HG03442 (cell line): ENCODE results near the gene GTF3C5.
A peak's percentile ranks its signal among the peaks of the same experiment; 100 is the strongest.
"Not testable (repeated sequence)": the region's sequence is repeated elsewhere in the genome, so short reads cannot be mapped to it uniquely, and the experiment has no call there.

Source experiments
- ATAC-seq: cut with Tn5 transposase; IDR thresholded peaks from one replicate; pipeline ENCODE4 v1.9.1; 2021; ENCODE audit warnings: mild to moderate bottlenecking, moderate library complexity; ENCODE audit not compliant: unreplicated experiment

The GTF3C5 gene, protein sequence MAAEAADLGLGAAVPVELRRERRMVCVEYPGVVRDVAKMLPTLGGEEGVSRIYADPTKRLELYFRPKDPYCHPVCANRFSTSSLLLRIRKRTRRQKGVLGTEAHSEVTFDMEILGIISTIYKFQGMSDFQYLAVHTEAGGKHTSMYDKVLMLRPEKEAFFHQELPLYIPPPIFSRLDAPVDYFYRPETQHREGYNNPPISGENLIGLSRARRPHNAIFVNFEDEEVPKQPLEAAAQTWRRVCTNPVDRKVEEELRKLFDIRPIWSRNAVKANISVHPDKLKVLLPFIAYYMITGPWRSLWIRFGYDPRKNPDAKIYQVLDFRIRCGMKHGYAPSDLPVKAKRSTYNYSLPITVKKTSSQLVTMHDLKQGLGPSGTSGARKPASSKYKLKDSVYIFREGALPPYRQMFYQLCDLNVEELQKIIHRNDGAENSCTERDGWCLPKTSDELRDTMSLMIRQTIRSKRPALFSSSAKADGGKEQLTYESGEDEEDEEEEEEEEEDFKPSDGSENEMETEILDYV

DNA sequence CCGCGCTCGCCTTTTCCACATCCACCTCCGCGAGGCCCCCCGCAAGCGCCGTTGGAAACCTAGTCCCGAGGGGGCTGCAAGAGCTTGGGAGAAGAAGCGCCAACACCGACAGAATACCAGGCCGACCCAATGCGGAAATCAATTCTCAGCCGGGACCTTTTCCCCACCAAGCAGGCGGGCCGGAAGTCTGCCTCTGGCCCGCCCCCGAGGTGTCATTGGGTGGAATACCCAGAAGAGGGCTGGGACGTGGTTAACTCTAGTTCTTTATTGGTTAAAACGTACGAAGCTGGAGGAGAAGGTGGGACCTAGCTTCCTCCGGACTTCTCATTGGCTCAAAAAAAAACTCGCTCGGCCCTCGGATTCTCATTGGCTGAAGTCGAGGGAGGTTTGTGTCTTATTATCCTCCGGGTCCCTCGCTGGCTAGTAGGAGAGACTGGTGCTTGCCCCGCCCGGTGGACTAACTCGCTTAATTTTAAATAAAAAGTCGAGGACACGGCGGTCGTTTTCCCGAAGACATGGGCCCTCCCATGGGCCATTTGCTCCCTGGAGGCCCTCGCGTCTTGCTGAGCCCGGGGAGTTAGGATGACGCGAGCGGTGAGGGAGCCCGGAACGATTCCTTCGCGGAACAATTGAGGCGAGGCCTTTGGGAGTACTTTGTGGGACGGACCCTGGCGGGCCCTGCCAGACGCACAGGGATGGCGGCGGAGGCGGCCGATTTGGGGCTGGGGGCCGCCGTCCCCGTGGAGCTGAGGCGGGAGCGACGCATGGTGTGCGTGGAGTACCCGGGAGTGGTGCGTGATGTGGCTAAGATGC lies at the start of gene GTF3C5:
TSS of gene GTF3C5 (plus strand) at position 681 of the 813 bp plus-strand sequence. CDS start at position 696, 15 bp downstream.
- ATAC-seq = peak; percentile 97

DNA sequence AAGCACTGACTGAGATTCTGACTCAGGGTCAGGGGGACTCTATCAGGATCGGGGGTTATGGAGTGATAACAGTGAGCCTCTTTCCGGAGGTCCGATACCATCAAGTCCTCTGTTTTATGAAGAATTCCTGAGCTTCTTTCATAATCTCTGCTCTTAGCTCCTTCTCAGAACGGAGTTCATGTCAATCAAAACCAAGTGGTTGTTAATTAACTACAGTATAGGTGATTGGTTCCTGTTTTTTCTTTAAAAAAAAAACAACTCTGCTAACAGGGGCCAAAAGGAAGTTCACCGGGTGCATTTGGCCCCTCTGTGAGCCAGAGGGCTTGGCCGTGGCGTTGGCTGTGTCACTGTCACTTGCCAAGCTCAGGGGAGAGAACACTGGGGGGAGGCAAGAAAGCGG lies 48.3 kb upstream of the GTF3C5 start:
- ATAC-seq = no peak

DNA sequence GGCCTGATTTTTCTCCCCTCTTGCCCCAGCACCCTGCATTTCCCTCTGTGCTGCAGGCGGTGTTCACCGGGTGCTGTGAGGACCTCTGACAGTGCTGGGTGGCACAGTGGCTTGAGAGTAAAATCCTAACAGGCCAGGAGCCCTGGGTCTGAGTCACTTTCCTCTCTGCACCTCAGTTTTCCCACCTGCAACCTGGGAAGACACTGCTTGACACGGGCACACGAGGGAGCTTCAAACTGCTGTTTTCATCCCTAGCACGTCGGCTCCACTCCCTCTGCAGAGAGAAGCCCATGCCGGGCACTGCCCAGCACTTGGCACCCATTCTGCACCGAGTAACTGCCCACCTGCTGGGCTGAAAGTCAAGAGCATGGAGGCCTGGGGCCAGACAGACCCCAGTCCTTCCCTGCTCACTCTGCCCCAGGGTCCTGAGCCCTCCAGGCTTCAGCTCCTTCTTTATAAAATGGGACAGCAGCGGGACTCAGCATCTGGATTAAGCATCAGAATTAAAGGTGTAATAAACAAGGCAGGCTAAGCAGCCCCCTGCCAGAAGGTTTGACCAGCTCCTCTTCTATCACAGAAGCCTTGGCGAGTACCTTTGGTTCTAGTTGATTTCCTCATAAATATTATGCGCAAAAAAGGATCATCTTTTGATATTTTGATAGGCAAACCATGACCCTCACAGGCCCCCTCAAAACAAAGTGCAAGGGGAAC lies 47.2 kb upstream of the GTF3C5 start:
- no peak for ATAC-seq

- ATAC-seq = no peak
Measured at GRCh38 chr9:132984202-132985070, 46.4 kb upstream of the GTF3C5 start.

GRCh38 chr9:132985071-132985350 lies 45.8 kb upstream of the GTF3C5 start:
- ATAC-seq = no peak

DNA sequence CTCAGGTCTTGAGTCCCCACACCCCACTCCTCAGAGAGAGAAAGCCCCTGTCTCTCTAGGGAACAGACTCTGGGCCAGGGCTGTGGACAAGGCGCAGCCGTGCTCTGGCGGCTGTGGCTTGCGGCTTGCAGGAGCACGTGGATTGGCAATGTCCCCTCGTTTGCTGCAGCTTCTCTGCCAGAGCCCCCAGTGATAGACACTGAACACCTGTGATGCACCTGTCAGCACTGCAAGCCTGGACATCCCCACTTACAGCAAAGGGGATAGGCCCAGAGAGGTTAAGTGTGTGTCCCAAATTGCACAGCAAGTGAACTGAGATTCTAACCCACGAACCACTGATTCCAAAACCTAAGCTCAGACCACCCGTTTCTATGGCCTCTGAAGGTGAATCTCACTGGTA lies 45.3 kb upstream of the GTF3C5 start:
- ATAC-seq = no peak

GRCh38 chr9:132986114-132986513 lies 44.7 kb upstream of the GTF3C5 start:
- no peak for ATAC-seq

DNA sequence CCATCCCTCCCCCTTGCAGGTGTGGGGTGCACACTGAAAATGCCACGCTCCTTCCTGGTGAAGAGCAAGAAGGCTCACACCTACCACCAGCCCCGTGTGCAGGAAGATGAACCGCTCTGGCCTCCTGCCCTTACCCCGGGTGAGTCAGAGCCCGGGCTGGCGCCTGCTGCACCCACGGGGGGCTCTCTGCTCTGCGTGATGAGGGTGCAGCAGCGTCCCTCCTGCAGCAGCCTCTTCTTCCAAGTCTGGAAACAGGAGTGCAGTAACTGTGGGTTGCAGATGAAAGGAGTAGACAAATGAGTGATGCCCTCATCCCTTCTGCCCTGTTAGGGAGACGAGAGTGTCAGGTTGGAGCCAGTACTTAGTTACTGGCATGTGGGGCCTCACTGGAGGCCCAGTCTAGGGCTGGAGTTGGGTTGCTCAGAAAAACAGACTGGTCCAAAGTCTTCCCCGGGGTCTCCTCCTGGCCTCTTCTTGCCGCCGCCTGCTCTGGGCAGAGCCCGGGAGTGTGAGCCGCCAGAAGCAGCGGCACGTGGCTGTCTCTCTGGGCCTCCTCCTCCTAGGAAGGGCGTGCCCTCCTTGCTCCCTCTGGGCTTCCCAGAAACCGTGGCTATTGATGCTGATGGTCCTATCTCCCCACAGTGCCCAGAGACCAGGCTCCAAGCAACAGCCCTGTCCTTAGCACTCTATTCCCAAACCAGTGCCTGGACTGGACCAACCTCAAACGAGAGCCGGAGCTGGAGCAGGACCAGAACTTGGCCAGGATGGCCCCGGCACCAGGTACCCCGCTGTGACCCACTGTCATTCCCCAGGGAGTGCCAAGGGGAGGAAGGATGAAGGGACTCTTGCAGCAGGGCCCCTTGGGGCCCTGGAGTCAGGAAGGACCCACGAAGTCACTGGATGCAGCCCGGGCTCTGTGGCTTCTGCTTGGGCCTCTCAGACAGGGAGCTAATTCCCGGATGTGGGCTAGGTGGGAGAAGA lies 43.9 kb upstream of the GTF3C5 start:
- ATAC-seq = no peak

- no peak for ATAC-seq
Measured at GRCh38 chr9:132988244-132989013, 42.4 kb upstream of the GTF3C5 start.

DNA sequence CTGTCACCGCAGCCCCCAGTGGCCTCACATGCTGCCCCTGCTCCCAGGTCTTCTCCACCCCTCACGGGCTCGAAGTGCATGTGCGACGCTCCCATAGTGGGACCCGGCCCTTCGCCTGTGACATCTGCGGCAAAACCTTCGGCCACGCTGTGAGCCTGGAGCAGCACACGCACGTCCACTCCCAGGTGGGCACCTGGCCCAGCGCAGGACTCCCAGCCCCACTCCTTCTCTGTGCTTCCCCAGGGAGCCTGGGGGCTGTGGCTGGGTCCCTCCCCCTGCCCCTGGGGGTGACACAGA lies 41.8 kb upstream of the GTF3C5 start:
- ATAC-seq = no peak

- ATAC-seq = no peak
Measured at GRCh38 chr9:132989414-132989996, 41.3 kb upstream of the GTF3C5 start.

GRCh38 chr9:132989998-132990557 lies 40.7 kb upstream of the GTF3C5 start:
- not testable (repeated sequence) for ATAC-seq

DNA sequence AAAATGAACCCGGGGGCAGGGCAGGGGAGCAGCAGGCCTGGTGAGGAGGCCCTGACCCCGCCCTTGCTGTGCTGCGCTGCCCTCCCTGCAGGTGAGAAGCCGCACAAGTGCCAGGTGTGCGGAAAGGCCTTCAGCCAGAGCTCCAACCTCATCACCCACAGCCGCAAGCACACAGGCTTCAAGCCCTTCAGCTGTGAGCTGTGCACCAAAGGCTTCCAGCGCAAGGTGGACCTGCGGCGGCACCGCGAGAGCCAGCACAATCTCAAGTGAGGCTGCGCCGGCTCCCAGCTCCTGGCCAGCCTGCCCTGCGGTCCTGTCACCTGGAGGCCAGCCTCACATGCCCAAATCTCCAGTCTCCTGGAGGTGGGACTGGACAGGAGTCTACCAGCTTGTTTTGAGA lies 40.0 kb upstream of the GTF3C5 start:
- ATAC-seq = no peak

GRCh38 chr9:132991351-132992300 lies 39.2 kb upstream of the GTF3C5 start:
- no peak for ATAC-seq

DNA sequence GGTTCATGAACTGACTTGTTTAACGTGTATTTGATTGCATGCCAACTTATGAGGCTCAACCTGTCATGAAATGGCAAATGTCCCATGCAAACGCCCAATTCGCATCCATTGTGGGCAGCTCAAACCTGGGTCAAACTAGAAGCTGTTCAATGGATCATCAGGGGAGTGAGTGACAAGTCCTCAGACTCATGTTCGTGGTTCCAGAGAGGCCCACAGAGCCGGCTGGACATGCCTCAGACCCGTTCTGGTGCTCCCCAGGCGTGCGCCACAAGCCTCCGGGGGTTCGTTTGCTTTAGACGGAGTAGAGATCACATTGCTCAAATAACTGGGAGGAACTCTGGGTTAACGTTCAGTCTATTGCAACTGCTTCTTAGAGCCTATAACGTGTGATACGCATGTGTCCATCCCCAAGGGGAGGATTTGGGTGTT lies 37.3 kb upstream of the GTF3C5 start:
- no peak for ATAC-seq

DNA sequence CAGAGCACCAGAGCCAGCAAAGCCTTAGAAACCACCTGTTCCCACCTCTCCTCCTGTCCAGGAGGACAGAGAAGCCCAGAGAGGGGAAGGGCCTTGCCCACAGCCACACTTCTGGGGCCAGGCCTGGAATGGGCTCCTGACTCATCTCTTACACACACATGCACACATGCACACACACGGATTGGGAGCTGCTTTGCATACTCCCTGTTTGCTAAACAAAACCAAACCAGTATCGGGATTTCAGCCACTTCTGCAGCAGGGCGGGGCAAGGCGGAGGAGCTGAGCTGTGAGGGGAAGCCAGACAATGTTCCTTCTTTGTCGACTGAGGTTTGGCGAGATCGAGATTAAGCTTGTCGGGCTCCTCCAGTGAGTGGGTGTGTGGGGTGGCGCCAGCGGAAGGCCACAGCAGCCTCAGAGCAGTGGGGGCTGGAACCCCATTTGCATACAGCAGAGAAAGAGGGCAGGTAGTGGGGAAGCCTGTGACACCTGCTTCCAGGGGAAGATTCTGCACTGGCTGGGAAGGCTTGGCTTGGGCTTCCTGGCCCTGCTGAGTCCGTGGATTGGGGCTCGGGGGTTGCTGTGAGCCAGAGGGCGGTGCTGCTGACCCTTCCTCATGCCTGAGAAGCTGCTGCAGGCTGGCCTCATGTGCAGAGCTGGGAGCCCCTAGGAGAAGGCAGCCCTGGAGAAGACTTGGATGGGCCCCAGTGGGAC lies 36.2 kb upstream of the GTF3C5 start:
- ATAC-seq = peak; percentile 50
